Stimulated activated naive CD8-positive, alpha-beta T cell treated with anti-CD3 and anti-CD28 coated beads, Interleukin-15, amount 100 ng/mL, for 72 hours (primary cell): Measurements from ENCODE around the gene B4GALT3.

ENCODE experiments used
- ATAC-seq: fragments of 150-1000 bp; cut with Tn5 transposase; 2 replicates; pipeline ENCODE4 v1.10.0; 2021; ENCODE audit warnings: mild to moderate bottlenecking, moderate library complexity
- DNase-seq, 2 donors: peaks; one replicate each; pipeline ENCODE4 v3.0.0; 2021 to 2022
- H3K27ac Mint-ChIP-seq, 2 donors: one replicate each; pipeline ENCODE4 v1.8.0; 2022; ENCODE audit warnings: mild to moderate bottlenecking in 2 of 2, mixed read lengths in 2 of 2, moderate library complexity in 2 of 2
- H3K27me3 Mint-ChIP-seq: one replicate; pipeline ENCODE4 v1.8.0; 2022; ENCODE audit warnings: mixed read lengths
- H3K4me1 Mint-ChIP-seq: one replicate; pipeline ENCODE4 v1.8.0; 2022; ENCODE audit warnings: mild to moderate bottlenecking, mixed read lengths
- H3K4me3 Mint-ChIP-seq, 2 donors: one replicate each; pipeline ENCODE4 v1.8.0; 2022; ENCODE audit warnings: mild to moderate bottlenecking in 2 of 2, mixed read lengths in 2 of 2, moderate library complexity in 1 of 2
- H3K9me3 Mint-ChIP-seq, 2 donors: one replicate each; pipeline ENCODE4 v1.8.0; 2022; ENCODE audit warnings: mixed read lengths in 2 of 2

B4GALT3 gene

GRCh38 chr1:161139766-161140165, 37.5 kb downstream of the B4GALT3 start:
- no peak overlapping the region for H3K27ac Mint-ChIP-seq
- no peak for DNase-seq
- ATAC-seq = no peak

GRCh38 chr1:161138431-161138830, 38.9 kb downstream of the B4GALT3 start:
- Mint-ChIP-seq H3K27ac (peak overlapping the region in 1 of 2 donors; percentile 34), H3K4me3 (no peak overlapping the region), H3K4me1 (peaks cover 6% of the 10 kb centered on the region), H3K27me3 (no peaks in the 10 kb centered on the region), H3K9me3 (no peaks in the 10 kb centered on the region)
- DNase-seq = no peak
- ATAC-seq = no peak

More at GRCh38 chr1:161139766-161140165, 37.5 kb downstream of the B4GALT3 start:
- no peaks in the 10 kb centered on the region for H3K27me3 Mint-ChIP-seq
- H3K9me3 Mint-ChIP-seq = no peaks in the 10 kb centered on the region
- H3K4me3 Mint-ChIP-seq = no peak overlapping the region
- H3K4me1 Mint-ChIP-seq = peaks cover 5% of the 10 kb centered on the region

- no peaks in the 10 kb centered on the region for H3K9me3 Mint-ChIP-seq
- DNase-seq = no peak
- H3K4me3 Mint-ChIP-seq = no peak overlapping the region
- H3K4me1 Mint-ChIP-seq = peaks cover 6% of the 10 kb centered on the region
- H3K27me3 Mint-ChIP-seq = no peaks in the 10 kb centered on the region
- no peak for ATAC-seq
- H3K27ac Mint-ChIP-seq = no peak overlapping the region
Measured at GRCh38 chr1:161137881-161138280, 39.4 kb downstream of the B4GALT3 start.

GRCh38 chr1:161133220-161133740, 44.0 kb downstream of the B4GALT3 start:
- H3K4me1 Mint-ChIP-seq = peaks cover 42% of the 10 kb centered on the region
- no peaks in the 10 kb centered on the region for H3K9me3 Mint-ChIP-seq
- no peaks in the 10 kb centered on the region for H3K27me3 Mint-ChIP-seq
- no peak overlapping the region for H3K27ac Mint-ChIP-seq
- DNase-seq (no peak), ATAC-seq (no peak)
- H3K4me3 Mint-ChIP-seq = no peak overlapping the region

- no peak within 1 kb of the TSS for H3K4me3 Mint-ChIP-seq
- peaks cover 49% of the 10 kb centered on the region for H3K4me1 Mint-ChIP-seq
- H3K27ac Mint-ChIP-seq = peak within 1 kb of the TSS; percentile 4 to 85
- peak; percentile 87 to 94 for DNase-seq
- no peaks in the 10 kb centered on the region for H3K27me3 Mint-ChIP-seq
- H3K9me3 Mint-ChIP-seq = no peaks in the 10 kb centered on the region
- peak; percentile 96 for ATAC-seq
Measured at GRCh38 chr1:161132410-161133219, 44.7 kb downstream of the B4GALT3 start, which contains the start of gene DEDD. TSS of gene DEDD (minus strand) at chr1:161132667. CDS start at chr1:161124462, 8,205 bp downstream.

- peak overlapping the region; percentile 4 to 85 for H3K27ac Mint-ChIP-seq
- peak; percentile 44 for ATAC-seq
- DNase-seq = no peak
- H3K4me1 Mint-ChIP-seq = peaks cover 57% of the 10 kb centered on the region
- H3K27me3 Mint-ChIP-seq = no peaks in the 10 kb centered on the region
- H3K9me3 Mint-ChIP-seq = no peaks in the 10 kb centered on the region
- no peak overlapping the region for H3K4me3 Mint-ChIP-seq
Measured at GRCh38 chr1:161131523-161132409, 45.5 kb downstream of the B4GALT3 start.

GRCh38 chr1:161130266-161130665, 47.0 kb downstream of the B4GALT3 start:
- Mint-ChIP-seq H3K4me1 (peaks cover 60% of the 10 kb centered on the region), H3K4me3 (no peak overlapping the region)

GRCh38 chr1:161128591-161129420, 48.5 kb downstream of the B4GALT3 start:
- H3K4me1 Mint-ChIP-seq = peaks cover 55% of the 10 kb centered on the region
- no peak overlapping the region for H3K27ac Mint-ChIP-seq
- no peaks in the 10 kb centered on the region for H3K27me3 Mint-ChIP-seq
- ATAC-seq (no peak), DNase-seq (no peak)
- H3K9me3 Mint-ChIP-seq = no peaks in the 10 kb centered on the region
- no peak overlapping the region for H3K4me3 Mint-ChIP-seq

More at GRCh38 chr1:161130266-161130665, 47.0 kb downstream of the B4GALT3 start:
- ATAC-seq = no peak
- no peak overlapping the region for H3K27ac Mint-ChIP-seq
- no peaks in the 10 kb centered on the region for H3K9me3 Mint-ChIP-seq
- H3K27me3 Mint-ChIP-seq = no peaks in the 10 kb centered on the region
- DNase-seq = no peak

GRCh38 chr1:161127649-161128048, 49.7 kb downstream of the B4GALT3 start:
- peaks cover 55% of the 10 kb centered on the region for H3K4me1 Mint-ChIP-seq
- H3K27ac Mint-ChIP-seq = peak overlapping the region in 1 of 2 donors; percentile 77
- DNase-seq (no peak), ATAC-seq (no peak)
- H3K27me3 Mint-ChIP-seq = no peaks in the 10 kb centered on the region
- no peak overlapping the region for H3K4me3 Mint-ChIP-seq
- H3K9me3 Mint-ChIP-seq = no peaks in the 10 kb centered on the region

- Mint-ChIP-seq H3K27ac (no peak overlapping the region), H3K4me1 (peaks cover 53% of the 10 kb centered on the region), H3K27me3 (no peaks in the 10 kb centered on the region), H3K9me3 (no peaks in the 10 kb centered on the region), H3K4me3 (no peak overlapping the region)
- no peak for ATAC-seq
- DNase-seq = no peak
Measured at GRCh38 chr1:161122967-161123366, 54.3 kb downstream of the B4GALT3 start.

GRCh38 chr1:161121834-161122233, 55.5 kb downstream of the B4GALT3 start:
- Mint-ChIP-seq H3K4me1 (peaks cover 46% of the 10 kb centered on the region), H3K9me3 (no peaks in the 10 kb centered on the region), H3K4me3 (no peak overlapping the region), H3K27me3 (no peaks in the 10 kb centered on the region), H3K27ac (no peak overlapping the region)
- ATAC-seq (no peak), DNase-seq (no peak)
